ENCODE data around the gene MLF1.

The MLF1 gene

DNA sequence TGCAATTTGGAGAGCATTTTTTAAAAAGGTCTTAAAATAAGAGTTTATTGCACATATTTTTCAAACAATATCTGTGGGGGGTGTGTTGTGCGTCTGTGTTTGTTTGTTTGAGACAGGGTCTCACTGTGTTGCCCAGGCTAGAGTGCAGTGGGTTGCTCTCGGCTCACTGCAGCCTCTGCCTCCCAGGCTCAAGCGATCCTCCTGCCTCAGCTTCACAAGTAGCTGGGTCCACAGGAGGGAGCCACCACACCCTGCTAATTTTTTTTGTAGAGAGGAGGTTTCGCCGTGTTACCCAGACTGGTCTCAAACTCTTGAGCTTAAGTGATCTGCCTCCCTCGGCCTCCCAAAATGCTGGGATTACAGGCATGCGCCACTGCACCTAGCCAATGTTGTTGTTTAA lies 2.7 kb downstream of the MLF1 start:
- no peak overlapping the region for H3K4me3 ChIP-seq (ENCODE audit: low read depth, low read length)

DNA sequence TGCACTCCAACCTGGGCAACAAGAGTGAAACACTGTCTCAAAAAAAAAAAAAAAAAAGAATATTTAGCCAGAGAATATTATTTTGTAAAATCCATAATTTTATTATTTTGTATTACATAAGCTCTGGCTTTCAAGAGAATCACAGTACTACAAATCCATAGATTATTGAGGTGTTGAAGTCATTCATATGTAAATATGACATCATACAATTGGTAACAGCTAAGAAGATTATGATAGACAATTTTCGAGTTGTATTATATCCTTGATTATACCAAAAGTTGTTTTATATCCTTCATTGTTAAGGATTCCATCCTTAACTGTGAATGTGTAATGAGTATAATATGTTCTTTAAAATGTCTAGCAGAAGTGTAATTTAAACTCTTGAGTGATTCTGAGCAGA lies 3.7 kb downstream of the MLF1 start:
- H3K4me3 ChIP-seq (ENCODE audit: low read depth, low read length), result no peak overlapping the region

DNA sequence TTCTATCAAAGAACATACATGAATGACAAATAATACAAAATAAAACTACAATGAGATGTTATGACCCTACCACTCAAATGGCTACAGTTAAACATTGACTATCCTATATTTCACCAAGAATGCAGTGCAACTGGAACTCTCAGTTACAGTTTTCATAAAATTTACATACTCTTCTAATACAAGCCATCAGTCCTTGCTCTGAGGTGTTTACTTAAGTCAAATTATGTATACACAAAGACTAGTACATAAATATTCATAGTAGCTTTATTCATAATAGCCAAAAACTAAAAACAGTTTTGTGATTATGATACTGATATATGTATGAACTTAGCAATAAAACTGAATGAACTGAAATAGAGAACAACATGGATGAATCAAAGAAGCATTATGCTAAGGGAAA lies 19.2 kb downstream of the MLF1 start:
- H3K4me3 ChIP-seq (ENCODE audit: low read depth, low read length), result no peak overlapping the region

DNA sequence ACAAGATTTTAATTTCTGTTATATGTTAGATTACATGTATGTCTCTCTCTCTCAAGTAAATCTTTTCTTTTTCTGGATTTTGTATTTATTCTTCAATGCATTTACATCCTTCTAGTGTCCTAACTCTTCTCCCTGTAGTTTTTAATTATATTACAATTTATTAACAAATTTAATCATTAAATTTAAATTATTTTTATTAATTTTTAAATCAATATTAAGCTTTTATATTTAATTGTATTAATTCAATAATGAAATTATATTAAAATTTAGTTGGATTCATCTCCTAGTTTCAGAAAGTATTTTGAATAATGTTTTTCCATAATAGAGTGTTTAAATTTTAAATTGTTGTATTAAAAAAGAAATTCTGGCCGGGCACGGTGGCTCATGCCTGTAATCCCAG lies 29.8 kb downstream of the MLF1 start:
- no peak overlapping the region for H3K4me3 ChIP-seq (ENCODE audit: low read depth, low read length)

DNA sequence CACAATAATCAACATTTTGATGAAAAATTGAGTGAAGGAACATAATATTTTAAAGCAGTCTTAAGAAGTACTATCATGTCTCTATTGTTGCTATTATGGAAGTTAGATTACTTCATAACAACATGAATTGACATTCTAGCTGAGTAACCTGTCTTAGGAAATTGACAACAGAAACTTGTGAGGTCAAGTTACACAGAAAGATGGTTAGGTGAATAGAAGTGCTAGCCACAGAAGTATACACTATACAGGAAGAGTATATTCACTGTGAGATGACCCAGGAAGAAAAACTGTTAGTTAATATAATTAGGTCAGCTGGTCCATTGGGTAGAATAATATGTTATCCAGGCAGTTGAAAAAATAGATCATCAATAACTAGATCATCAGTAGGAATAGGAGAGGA lies 31.2 kb downstream of the MLF1 start:
- H3K4me3 ChIP-seq (ENCODE audit: low read depth, low read length), result no peak overlapping the region

DNA sequence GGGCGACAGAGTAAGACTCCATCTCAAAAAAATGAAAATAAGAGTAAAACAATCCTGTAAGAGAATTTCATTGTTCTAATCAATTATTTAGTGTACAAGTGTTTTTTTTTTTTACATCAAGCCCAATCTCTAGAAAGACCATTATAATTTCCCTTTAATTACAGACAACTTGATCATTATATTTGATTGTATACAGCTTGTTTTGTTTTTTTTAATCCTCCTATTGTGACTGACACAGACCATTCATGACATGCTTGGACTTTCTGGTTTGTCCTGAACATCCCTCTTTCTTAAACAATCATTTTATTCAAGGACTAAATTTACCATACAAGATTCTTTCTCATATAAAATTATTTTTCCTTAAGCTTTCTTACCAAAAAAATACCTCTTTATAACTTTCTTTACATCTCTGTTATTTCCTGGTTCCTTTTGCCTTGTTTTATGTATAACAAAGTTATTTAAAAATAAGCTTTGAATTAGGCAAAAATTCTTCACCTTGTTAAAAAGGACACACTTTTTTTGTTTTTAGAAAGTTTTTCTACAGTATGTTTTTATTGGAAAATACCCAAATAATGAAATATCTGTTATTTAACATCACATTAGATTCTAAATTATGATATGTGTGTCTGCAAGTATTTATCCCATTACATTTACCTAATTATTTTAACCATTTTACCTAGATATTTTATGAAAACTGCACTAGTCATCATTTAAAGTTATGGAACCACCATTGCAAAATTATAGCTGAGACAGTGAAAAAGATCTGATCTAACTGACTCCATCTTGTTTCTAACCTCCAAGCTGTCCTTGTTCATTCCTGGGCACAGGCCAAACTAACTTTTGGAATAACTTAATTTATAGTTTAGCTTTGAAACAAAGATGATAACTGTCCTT lies 47.2 kb downstream of the MLF1 start:
- H3K4me3 ChIP-seq (ENCODE audit: low read depth, low read length), result no peak overlapping the region

DNA sequence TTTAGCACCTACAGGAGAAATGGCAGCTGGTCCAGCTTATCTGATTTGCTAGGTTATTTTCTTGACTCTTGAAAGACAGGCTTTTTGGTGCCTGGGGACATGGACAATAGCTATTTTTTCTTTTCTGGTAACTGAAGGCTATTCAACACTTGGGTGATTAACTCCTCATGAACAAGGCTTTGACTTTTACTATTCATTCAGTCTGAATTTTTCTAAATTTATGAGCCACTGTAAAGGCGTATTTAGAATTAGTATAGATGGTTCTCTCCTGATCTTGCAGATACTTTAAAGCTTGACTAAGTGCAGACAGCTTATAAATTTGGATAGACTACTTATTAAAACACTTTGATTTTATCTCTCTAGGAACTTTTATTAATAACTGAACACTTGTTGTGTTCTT lies 54.9 kb downstream of the MLF1 start:
- no peak overlapping the region for H3K4me3 ChIP-seq (ENCODE audit: low read depth, low read length)

DNA sequence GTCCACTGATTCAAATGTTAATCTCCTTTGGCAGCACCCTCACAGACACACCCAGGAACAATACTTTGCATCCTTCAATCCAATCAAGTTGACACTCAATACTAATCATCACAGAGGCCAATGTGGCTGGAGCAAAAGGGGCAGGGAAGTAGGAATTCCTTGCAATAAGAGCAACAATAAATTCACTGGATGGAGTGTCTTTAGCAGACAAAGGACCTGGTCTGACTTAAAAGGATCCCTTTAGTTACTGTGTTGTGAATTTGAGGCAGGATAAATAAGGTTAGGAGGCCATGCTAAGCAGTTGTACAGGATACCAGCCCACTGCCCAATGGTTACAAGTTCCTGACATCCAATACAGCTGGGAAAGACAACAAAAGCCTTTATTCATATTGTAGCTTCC lies 61.0 kb downstream of the MLF1 start:
- H3K4me3 ChIP-seq (ENCODE audit: low read depth, low read length), result no peak overlapping the region

DNA sequence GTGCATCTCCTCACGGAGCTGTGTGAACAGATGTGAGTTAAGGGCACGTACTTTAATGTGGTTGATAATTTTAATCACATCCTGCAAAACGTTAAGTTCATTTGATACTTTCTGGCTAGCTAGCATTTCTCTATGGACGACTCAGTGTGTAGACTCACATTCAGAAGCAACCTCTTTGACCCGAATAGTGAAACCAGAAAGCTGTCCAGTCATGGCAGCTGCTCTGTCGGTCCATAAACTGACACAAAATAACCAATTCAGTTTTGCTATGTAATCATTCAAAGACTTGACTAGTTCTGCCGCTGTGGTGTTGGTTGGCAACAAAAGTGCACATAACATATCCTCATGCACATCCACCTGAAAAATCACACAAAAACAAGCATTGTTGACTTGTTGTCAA lies 69.7 kb downstream of the MLF1 start:
- no peak overlapping the region for H3K4me3 ChIP-seq (ENCODE audit: low read depth, low read length)

DNA sequence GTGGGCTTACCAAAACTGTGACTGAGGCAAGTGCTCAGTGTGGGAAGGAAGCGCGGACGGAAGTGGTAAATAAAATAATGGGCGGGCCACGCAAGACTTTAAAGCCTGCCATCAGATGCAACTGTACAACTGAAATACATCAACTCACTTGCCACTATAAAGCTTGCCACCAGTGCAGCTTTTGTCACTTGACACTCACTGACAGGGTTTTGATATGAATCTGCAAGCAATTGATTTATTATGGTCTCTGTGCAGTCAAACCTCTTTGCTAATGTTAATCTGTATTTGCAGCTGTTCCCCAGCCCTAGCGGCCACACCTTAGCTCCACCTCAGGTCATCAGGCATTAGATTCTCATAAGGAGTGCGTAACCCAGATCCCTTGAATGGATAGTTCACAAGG lies 71.0 kb downstream of the MLF1 start:
- no peak overlapping the region for H3K4me3 ChIP-seq (ENCODE audit: low read depth, low read length)

DNA sequence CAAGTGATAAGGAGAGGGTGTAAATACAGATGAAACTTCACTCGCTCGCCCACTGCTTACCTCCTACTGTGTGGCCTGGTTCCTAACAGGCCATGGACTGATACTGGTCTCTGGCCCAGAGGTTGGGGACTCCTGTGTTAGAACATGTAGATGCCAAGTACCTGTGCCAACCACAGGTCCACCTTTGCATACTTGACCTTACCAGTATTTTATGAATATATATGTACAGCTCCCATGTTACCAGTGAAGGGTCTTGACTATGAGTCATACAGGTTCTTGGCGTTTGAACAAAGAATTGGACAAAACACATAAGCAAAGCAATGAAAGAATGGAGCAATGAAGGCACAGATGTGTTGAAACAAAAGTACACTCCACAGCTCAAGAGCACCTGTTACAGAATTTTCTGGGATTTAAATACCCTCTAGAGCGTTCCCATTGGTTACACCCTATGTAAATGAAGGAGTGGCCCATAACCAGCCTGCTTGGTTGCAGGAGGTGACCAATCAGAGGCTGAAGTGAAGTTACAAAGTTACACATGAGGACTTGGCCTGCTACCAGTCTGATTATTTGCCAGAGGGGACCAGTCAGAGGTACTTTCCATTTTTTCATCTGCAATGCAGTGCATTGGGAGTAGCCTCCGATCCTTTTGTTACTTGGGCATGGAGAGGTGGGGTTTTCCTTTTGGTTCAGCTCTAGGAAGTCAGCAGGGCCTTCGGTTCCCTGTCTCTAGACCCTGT lies 71.6 kb downstream of the MLF1 start:
- no peak overlapping the region for H3K4me3 ChIP-seq (ENCODE audit: low read depth, low read length)

DNA sequence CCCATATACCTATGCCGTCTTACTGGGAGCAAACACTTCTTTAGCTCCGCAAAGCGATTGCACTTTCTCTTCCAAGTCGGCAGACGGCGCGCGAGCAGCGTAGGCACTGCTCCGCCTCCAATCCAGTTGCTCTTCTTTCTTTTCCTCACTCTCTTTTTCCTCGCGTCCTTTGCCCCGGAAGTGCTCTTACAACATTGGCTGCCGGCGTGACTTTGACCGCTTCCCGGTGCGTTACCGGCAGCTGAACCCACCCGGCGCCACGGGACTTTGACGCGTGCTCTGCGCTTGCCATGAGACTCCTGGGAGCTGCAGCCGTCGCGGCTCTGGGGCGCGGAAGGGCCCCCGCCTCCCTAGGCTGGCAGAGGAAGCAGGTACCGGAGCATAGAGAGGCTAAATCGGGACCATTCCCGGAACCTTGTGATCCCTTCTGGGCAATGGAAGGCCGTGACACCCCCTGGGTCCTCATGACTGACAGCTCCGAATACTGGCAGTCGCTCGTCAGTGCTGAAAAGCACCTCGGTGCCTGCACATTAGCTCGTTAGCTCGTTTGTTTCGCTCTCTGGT lies 73.4 kb downstream of the MLF1 start, which contains the start of gene GFM1:
Gene GFM1, plus strand, starts transcription at position 183 of the 564 bp plus-strand sequence. Its CDS starts 108 bp downstream, at position 291.
- H3K4me3 ChIP-seq (ENCODE audit: low read depth, low read length), result peak within 1 kb of the TSS; percentile 94

DNA sequence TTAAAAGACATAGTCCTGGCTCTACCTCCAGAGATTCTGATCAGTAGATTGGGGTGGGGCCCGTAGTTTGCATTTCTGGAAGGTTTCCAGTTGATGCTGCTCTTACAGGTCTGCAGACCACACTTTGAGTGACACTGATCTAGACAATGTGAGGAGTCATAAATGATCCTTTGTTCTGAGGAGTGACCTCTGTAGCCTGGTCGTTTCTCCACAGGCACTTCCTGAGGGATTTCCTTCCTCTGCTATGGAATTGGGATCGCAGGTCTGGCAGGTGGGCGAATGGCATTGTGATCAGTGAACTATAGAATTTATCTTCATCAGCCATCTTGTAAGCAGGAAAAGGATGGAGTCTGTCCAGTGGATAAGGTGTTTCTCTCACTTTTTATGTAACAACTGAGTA lies 78.8 kb downstream of the MLF1 start:
- no peak overlapping the region for H3K4me3 ChIP-seq (ENCODE audit: low read depth, low read length)

DNA sequence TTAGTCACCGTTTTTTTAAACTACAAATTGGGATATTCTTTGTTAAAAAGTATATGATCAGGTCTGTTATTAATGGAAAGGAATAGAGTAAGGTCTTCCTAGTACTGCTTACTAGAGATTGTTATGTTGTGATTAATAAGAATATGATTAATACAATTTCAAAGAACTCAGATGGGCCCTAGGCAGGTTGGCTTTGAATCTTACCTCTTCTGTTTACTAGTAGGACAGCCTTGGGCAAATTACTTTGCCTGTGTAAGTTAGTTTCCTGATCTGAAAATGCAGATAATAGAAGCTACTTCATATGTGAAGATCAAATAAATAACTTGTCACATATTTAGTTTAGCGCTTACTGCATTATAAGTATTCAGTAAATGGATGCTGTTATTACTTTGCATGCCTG lies 80.2 kb downstream of the MLF1 start:
- no peak overlapping the region for H3K4me3 ChIP-seq (ENCODE audit: low read depth, low read length)

DNA sequence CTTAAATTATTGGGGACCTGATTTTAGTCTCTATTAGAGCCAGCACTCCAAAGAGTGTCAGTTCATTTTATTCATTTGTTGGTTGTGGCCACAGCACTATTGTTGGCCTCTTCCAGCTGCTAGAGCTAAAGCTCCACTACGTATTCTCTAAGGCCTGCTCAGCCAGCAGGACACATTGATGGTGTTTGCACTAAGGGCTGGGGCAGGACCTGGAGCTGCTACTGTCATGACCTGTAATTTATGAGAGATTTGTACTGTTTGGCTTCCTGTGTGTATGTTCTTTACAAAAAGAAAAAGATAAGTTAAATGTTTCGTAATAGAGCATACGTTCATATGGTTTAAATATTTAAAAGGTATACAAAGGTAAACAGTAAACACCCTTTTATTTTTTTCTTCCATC lies 81.5 kb downstream of the MLF1 start:
- no peak overlapping the region for H3K4me3 ChIP-seq (ENCODE audit: low read depth, low read length)
